HG02623 (cell line): Measurements from ENCODE around the gene ADGRD2.

ENCODE experiments used
- ATAC-seq: cut with Tn5 transposase; IDR thresholded peaks from one replicate; pipeline ENCODE4 v1.9.1; 2021; ENCODE audit warnings: moderate library complexity; ENCODE audit not compliant: unreplicated experiment

ADGRD2 gene

DNA sequence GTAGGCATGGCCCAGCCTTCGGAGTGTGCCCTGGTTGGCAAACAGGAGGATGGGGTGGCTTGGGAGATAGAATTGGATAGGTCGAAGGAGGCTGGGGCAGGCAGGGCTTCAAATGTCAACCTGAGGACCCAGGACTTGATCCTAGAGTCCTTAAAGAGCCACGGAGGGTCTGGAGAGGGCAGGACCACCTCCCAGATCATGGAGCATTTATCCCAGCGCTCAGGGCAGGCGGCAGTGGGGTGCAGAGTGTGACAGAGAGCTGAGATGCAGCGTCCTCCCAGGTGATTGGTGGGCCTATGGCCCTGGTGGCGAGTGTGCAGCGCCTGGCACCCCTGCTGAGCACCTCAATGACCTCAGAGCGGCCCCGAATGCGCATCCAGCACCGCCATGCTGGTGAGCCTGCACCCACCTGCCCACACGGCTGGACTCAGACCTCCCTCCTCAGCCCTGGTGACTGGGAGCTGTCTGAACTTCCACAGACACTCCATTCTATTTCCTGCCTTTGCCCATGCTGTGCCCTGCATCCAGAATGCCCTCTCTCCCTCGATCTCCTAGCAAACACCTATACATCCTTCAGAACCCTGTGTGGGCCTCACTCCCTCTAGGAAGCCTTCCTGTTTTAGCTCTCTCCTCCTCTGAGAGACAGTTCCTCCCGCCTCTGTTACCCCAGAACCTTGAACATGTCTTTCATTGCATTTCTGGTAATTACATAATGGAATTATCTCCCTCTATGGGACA is 6.3 kb downstream of the ADGRD2 start:
- no peak for ATAC-seq

- no peak for ATAC-seq
These were observed 7.0 kb downstream of the ADGRD2 start for GRCh38 chr9:124457079-124457886.

DNA sequence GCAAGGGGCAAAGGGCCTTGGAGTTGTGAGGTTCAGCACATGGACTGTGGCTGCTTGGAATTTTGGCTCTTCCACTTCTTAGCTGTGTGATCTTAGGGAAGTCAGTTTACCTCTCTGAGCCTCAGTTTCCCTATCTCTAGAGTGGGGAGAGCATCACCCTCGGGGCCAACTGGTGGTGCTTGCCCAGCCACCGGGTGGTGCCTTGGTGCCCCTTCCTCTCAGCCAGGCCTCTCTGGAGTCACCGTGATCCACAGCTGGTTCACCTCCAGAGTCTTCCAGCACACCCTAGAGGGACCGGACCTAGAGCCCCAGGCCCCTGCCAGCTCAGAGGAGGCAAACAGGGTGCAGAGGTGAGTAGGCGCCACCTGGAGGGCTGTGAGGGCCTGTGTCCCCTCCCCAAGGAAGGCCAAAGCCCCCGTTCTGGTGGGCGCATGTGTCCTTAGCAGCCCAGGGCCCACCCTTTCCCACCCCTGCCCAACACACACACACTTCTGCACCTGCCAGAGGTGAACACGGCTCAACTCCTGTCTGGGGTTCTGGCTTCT is 7.7 kb downstream of the ADGRD2 start:
- ATAC-seq, result no peak

DNA sequence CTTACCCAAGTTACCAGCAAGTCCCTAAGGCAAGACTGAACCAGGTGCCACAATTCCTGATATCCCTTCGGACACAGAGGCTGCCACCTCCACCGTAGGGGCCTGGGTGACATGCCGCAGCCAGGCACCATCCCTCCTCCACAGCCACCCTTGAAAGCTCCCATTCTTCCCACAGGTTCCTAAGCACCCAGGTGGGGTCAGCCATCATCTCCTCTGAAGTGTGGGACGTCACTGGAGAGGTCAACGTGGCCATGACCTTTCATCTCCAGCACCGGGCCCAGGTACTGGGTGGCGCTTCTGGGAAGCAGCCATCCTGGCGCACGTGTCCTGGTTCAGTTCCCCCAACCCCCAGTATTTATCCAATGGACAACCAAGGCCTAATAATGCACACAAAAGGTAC is 8.2 kb downstream of the ADGRD2 start:
- no peak for ATAC-seq

DNA sequence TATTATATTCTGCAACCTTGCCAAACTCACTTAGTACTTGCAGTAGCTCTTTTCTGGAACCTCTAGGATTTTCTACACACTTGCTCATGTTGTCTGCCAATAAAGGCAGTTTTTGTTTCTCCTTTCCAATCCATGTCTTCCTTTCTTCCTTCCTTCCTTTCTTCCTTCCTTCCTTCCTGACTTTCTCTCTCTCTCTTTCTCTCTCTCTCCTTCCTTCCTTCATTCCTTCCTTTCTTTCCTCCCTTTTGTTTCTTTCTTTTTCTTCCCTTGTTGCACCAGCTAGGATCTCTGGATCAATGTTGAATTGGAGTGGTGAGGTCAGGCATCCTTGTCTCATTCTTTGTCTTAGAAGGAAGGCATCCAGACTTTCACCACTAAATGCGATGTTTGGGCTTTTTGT is 12.5 kb downstream of the ADGRD2 start:
- no peak for ATAC-seq

GRCh38 chr9:124465736-124466135 is 15.5 kb downstream of the ADGRD2 start:
- ATAC-seq, result no peak

DNA sequence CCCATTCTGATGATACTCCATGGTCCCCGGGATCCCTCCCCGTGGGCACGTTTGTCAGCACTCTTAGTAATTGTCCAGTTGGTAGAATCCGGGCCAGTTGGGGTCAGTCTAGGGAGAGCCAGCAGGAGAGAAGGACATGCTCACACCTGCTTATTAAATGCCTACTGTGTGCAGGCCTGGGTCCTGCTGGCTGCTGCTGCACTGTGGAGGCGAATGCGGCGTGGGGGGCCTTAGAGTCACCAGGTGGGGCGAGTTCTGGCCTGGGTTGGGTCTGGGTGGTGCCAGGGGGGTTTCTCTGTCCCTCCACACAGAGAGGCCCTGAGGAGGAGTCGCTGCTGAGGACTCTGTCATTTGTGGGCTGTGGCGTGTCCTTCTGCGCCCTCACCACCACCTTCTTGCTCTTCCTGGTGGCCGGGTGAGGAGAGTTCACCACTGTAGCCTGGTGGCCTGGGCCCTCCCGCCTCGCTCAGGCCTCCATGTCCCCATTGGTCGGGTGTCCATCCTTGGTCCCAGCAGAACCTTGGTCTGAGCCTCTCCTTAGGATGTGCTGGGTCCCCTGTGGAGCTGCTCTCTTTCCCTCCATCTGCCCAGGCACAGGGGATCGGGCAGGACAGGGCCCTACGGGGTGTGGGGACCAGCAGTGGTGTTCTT is 17.3 kb downstream of the ADGRD2 start:
- no peak for ATAC-seq

DNA sequence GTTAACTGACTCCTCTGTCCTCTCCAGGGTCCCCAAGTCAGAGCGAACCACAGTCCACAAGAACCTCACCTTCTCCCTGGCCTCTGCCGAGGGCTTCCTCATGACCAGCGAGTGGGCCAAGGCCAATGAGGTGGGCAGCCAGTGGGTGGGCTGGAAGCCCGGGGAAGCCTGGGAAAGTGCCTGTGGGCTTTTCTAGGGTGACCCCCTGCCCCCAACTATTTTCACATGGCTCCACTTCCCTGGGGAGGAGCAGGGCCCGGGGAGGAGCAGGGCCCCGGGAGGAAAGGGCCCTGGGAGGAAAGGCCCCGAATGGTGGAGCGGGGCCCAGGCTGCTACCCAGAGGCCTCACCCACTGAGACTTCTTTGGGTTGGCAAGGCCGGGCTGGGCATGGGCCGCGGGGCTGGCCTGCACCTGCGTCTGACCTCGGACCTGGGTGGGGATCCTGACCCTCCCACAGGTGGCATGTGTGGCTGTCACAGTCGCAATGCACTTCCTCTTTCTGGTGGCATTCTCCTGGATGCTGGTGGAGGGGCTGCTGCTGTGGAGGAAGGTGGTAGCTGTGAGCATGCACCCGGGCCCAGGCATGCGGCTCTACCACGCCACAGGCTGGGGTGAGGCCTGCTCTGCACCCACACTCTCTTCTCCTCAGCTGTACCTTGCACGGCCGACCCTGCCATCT is 17.9 kb downstream of the ADGRD2 start:
- no peak for ATAC-seq

DNA sequence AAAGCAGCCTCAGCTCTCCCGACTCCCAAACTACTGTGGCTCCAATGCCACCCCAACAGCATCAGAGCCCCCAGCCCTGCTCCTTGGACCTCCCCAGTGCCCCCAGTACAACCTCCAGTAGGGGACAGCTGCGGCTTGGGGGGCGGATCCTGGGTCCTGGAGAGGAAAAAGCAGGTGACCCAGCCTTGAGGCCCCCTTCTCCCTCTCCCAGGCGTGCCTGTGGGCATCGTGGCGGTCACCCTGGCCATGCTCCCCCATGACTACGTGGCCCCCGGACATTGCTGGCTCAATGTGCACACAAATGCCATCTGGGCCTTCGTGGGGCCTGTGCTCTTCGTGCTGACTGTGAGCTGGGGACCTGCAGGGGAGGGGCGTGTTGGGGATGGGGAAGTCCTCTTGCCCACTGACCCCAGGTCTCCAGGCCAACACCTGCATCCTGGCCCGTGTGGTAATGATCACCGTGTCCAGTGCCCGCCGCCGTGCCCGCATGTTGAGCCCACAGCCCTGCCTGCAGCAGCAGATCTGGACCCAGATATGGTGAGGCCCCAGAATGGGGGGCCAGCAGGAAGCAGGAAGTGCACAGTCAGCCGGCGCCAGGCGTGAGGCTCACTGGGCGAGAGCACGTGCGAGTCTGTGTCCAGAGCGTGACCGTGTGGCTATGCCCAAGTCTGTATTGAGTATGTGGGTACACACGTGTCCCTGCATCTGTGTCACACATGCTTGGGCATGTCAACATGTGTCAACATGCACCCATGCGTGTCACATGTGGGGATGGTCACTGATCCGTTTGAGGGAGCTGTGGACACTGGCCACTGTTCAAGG is 19.0 kb downstream of the ADGRD2 start:
- ATAC-seq, result no peak

DNA sequence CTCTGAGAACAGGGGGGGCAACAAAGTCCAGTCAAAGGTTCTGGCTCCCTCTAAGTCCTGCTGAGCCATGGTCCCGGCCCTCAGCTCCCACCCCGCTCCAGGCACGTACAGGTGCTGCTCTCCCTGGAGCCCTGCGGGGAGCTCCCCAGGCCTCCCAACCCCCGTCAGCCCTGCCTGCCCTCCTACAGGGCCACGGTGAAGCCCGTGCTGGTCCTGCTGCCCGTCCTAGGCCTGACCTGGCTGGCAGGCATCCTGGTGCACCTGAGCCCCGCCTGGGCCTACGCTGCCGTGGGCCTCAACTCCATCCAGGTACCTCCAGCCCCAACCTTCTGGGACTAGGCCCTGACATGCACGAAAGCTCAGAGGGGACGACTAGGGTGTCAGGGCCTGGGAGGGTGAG is 20.1 kb downstream of the ADGRD2 start:
- ATAC-seq, result no peak

DNA sequence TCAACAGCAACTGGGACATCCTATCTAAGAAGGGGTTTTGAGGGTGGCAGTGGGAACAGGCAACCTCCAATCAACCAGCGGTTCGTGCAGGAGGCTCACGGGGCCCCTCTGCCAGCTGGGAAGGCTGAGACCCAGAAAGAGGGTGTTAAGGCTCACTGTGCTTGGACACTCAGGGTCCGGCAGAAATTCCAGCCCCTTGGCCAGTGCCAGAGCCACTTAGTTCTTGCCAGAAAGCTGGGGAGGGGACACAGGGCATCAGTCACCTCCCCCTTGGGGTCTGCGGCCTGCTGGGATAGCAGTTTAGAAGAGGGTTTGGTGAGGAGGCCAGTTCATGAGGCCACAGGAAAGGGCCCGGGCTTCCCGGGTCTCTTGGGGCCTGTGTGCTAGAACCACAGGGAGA is 20.5 kb downstream of the ADGRD2 start:
- ATAC-seq, result no peak

DNA sequence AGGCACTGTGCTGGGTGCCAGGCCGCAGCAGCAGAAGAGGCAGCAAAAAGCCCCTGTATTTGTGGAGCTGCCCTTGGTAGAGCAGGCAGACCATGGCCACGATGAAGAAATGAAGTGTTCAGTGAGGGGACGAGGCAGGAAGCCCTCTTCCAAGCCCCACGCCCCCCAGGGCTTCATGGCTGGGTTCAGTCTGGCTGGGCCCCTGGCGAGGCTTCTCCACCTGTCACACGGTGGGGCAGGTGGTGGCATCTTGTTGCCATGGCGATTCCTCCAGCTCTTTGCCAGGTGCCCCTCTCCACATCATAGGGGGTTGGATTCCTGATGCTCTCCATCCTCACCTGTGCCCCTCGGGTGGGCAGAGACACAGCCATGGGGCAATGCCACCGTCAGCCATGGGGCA is 21.5 kb downstream of the ADGRD2 start:
- ATAC-seq, result no peak

DNA sequence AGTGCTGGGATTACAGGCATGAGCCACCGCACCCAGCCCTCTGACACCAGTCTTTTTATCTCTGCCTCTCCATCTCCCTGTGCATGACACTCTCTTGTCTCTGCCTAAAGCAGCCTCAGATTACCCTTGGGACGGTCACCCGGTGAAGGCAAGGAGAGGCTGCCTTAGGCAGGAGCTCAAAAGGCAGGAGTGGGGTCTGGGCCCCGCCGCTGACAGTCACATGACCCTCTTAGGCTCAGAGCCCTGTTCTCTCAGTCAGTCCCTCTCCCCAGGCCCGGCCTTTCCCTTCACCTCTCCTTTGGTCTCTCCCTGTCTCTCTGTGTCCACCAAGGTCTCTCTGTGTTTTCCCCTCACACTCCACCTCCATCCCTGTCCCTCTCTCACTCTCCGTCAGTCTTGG is 22.5 kb downstream of the ADGRD2 start:
- ATAC-seq, result no peak

DNA sequence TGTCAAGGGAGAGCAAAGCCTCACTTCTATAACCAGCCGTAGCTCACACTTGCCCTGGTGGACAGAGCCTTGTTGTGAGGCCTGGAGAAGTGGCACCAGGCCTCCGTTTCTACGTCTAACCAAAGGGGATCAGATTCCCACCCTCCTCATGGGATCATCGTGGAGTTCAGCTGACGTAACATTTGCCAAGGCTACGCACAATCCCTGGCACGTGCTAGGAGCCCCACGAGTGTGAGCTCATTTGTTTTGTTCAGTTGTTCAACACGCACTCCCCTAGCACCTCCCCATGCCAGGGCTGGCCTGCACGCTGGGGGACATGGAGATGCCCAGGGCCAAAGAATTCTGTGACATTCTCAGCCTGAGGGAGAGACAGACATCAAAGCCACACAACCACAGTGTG is 23.1 kb downstream of the ADGRD2 start:
- no peak for ATAC-seq

DNA sequence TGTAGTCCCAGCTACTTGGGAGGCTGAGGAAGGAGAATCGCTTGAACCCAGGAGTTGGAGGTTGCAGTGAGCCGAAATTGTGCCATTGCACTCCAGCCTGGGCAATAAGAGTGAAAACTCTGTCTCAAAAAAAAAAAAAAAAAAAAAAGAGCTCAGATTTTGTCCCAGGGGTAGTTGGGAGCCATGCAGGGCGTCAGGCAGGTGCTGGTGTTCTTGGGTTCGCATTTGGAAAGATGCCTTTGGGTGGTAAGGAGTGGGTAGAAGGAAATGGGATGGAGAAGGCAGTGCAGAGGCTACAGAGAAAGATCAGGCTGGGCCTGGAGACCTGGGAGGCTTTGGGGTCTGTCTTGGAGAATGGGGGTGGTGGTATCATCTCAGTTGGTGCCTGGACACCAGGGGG is 23.9 kb downstream of the ADGRD2 start:
- no peak for ATAC-seq

DNA sequence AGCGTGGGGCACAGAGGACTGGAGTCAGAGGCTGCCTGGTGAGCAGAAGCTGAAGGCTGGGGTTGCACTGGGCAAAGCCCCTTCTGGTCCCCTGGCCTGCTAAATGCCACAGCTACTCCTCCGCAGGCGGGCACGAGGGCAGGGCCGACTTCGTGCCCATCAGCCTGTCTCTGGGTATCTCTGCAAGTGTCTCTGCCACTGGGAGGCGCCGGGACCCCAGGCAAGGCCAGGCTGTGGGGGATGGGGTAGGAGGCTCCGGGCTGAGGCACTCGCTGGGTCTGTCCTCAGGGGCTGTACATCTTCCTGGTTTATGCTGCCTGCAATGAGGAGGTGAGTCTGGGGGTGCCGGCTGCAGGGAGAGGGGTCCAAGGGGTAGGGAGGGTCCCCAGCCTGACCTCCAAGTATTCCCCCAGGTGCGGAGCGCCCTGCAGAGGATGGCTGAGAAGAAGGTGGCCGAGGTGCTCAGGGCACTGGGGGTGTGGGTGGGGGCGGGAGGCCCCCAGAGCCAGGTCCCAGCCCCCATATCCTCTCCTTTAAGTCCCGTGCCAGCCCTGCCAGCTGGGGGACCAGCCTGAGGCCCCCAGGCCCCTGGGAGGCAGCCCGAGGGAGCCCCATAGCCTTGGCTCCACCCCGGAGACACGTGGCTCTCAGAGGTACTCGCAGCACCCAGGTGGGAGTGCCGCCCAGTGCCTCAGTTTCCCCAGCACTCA is 25.1 kb downstream of the ADGRD2 start:
- ATAC-seq, result no peak

DNA sequence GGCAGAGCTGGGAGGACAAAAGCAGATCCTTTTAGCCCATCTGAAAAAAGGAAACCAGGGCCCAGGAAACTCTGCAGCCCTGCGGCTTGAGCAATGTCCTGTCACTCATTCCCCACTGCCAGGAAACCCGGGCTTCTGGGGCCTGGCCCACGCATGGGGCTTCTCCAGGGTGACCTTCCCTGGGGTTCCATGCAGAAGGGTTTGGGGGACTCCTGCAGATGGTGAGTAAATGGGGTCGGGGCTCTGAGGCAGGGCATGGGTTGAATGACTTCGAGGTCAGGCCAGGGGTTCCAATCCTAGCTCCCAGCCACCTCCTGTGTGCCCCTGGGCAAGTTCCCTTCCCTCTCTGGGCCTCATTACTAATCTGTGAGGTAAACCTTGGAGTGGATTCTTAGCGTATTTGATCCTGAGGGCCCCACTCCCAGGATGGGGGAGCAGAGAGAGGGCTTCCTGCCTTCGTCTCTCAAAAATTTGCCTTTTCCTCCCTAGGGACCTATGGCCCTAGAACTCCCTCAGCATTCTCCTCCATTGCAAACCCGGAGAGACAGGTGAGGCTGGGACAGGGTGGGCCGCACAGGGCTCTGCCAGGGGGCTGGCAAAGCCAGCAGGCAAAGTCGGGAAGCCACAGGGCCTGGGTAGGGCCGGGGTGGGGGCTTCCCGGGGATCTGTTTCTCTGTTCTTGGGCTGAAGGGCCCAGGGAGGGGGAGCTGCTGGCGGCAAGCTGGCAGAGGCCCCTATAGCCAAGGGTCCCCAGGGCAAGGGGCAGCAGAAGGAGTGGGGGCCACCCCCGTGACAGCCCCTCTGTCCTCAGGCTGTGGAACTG is 25.8 kb downstream of the ADGRD2 start:
- ATAC-seq, result no peak

GRCh38 chr9:124477211-124477647 is 27.0 kb downstream of the ADGRD2 start:
- no peak for ATAC-seq
